ENCODE measurements around the gene HES4. TPM values are rescaled to one million over a fixed set of nuclear protein-coding genes. Genes with fewer than 3 reads are reported as not detected.

HES4 gene
- total and polyA plus RNA-seq, 2 of the 13 experiments (the other 11 are each of a cell fraction or from before 2014, with no cell fraction given) = 8.8 to 10.6 TPM

- TF ChIP-seq NAIF1 (CRISPR knock-in tag; IDR thresholded peaks at IDR 0.05; ENCODE audit: borderline replicate concordance) = no peak
- no peak for TF ChIP-seq ISX (CRISPR knock-in tag; conservative IDR thresholded peaks at IDR 0.05)
- no peak for TF ChIP-seq DR1 (CRISPR knock-in tag; IDR thresholded peaks at IDR 0.05)
- no peak for TF ChIP-seq SPEN (CRISPR knock-in tag; IDR thresholded peaks at IDR 0.05; ENCODE audit: low read depth)
- TF ChIP-seq REST (IDR thresholded peaks at IDR 0.05; ENCODE audit: borderline replicate concordance in 1 of 2, low read depth in 1 of 2, low read length in 2 of 2) = no peak
- no peak for TF ChIP-seq ZNF18 (CRISPR knock-in tag; IDR thresholded peaks at IDR 0.05; ENCODE audit: insufficient replicate concordance)
- no peak for TF ChIP-seq BCL6 (CRISPR knock-in tag; IDR thresholded peaks at IDR 0.05)
- TF ChIP-seq ZFP41 (CRISPR knock-in tag; IDR thresholded peaks at IDR 0.05; ENCODE audit: borderline replicate concordance) = no peak
- no peak; the same call in 1 of the 2 replicates for TF ChIP-seq ZBTB33 (CRISPR knock-in tag; IDR thresholded peaks at IDR 0.05)
- TF ChIP-seq ZBTB1 (CRISPR knock-in tag; IDR thresholded peaks at IDR 0.05; ENCODE audit: borderline replicate concordance) = no peak
- no peak for TF ChIP-seq SP5 (CRISPR knock-in tag; IDR thresholded peaks at IDR 0.05; ENCODE audit: borderline replicate concordance, low read depth)
- TF ChIP-seq AHR (CRISPR knock-in tag; IDR thresholded peaks at IDR 0.05) = no peak
- no peak for TF ChIP-seq PLSCR1 (CRISPR knock-in tag; IDR thresholded peaks at IDR 0.05; ENCODE audit: borderline replicate concordance)
Observed at GRCh38 chr1:962381-963300, 37.3 kb downstream of the HES4 start (continued).

All from HepG2 (cell line).